H1 (cell line): Measurements from ENCODE around the gene RBM19. TPM values are rescaled to one million over a fixed set of nuclear protein-coding genes. Genes with fewer than 3 reads are reported as not detected.

Experiments used
- polyA plus RNA-seq, 7 experiments: library from polyadenylated mRNA; depleted of rRNA in 3 of 7; stranded (reverse) in 5 of 7; unstranded in 2 of 7; fragments of >200 nt in 5 of 7; fragments of 200-250 nt in 2 of 7; gene quantifications; 1 replicate in 5 of 7; 2 replicates in 1 of 7; 4 replicates in 1 of 7; pipeline versions ENCODE4 v1.2.1 to v1.2.3, GENCODE V29; 2011 to 2013; ENCODE audit warnings: missing spikeins in 2 of 7, mixed read lengths in 2 of 7
- small RNA-seq: library from polyadenylated mRNA; stranded (forward); fragments of <200 nt; extraction: miRNeasy Mini kit (QIAGEN cat#:217004); gene quantifications from one replicate; pipeline ENCODE3, GENCODE V24; 2013; ENCODE audit not compliant: insufficient read depth
- total RNA-seq: library from RNA; stranded (reverse); fragmentation: NEBNext Ultra II Directional; extraction: Animal tissue kit (Norgen Biotek cat#: 25700); gene quantifications from 2 replicates; pipeline ENCODE4 v1.2.1, GENCODE V29; 2021

RBM19 gene
- total and polyA plus RNA-seq, 2 of the 8 experiments (the other 6 are each of a cell fraction or from before 2014, with no cell fraction given) = 23.4 to 61.9 TPM

Small RNAs within 50 kb of the gene (small RNA-seq; reads per million reads assigned to genes)
- not detected for gene DYNLL1P4
